Activated naive CD4-positive, alpha-beta T cell treated with Interleukin-2 at 50 U/mL for 16 hours (primary cell): ENCODE data around the gene ELF4.
A peak's percentile ranks its signal among the peaks of the same experiment; 100 is the strongest.
"Not testable (repeated sequence)": the region's sequence is repeated elsewhere in the genome, so short reads cannot be mapped to it uniquely, and the experiment has no call there.

Source experiments
- DNase-seq: peaks from one replicate; pipeline ENCODE4 v3.0.0-alpha.2; 2020

Gene ELF4

GRCh38 chrX:130110379-130111219, at the start of gene ELF4:
Gene ELF4, minus strand, starts transcription at chrX:130110497. Its CDS starts 29,167 bp downstream, at chrX:130081330.
- DNase-seq = peak; percentile 59

GRCh38 chrX:130159776-130160175, 49.5 kb upstream of the ELF4 start:
- DNase-seq = no peak

- no peak for DNase-seq
These were observed 48.0 kb upstream of the ELF4 start for GRCh38 chrX:130158311-130158710.

- DNase-seq = no peak
These were observed 45.3 kb upstream of the ELF4 start for GRCh38 chrX:130155564-130155963.

GRCh38 chrX:130147631-130148030, 37.3 kb upstream of the ELF4 start:
- DNase-seq = no peak

- DNase-seq = no peak
These were observed 34.8 kb upstream of the ELF4 start for GRCh38 chrX:130145123-130145522.

GRCh38 chrX:130144509-130144908, 34.2 kb upstream of the ELF4 start:
- DNase-seq = no peak

GRCh38 chrX:130139474-130140201, 29.3 kb upstream of the ELF4 start:
- DNase-seq = no peak

- DNase-seq = no peak
These were observed 26.7 kb upstream of the ELF4 start for GRCh38 chrX:130136961-130137360.

- no peak for DNase-seq
These were observed 26.2 kb upstream of the ELF4 start for GRCh38 chrX:130136496-130136895.

- no peak for DNase-seq
These were observed 20.7 kb upstream of the ELF4 start for GRCh38 chrX:130130990-130131389.

GRCh38 chrX:130125091-130125874, 15.0 kb upstream of the ELF4 start:
- DNase-seq = no peak

- no peak for DNase-seq
These were observed 14.3 kb upstream of the ELF4 start for GRCh38 chrX:130124577-130124976.

GRCh38 chrX:130121505-130121800, 11.2 kb upstream of the ELF4 start:
- DNase-seq = no peak

- DNase-seq = peak; percentile 71
These were observed 10.6 kb upstream of the ELF4 start for GRCh38 chrX:130120746-130121504.

GRCh38 chrX:130120321-130120731, 10.0 kb upstream of the ELF4 start:
- no peak for DNase-seq

GRCh38 chrX:130119312-130119898, 9.1 kb upstream of the ELF4 start:
- DNase-seq = no peak

GRCh38 chrX:130118441-130119311, 8.4 kb upstream of the ELF4 start:
- peak; percentile 26 for DNase-seq

- no peak for DNase-seq
These were observed 6.9 kb upstream of the ELF4 start for GRCh38 chrX:130117166-130117565.

- not testable (repeated sequence) for DNase-seq
These were observed 5.0 kb upstream of the ELF4 start for GRCh38 chrX:130115119-130115885.
